Measurements from ENCODE around the gene CALHM1.
"Not testable (repeated sequence)": the region's sequence is repeated elsewhere in the genome, so short reads cannot be mapped to it uniquely, and the experiment has no call there.

The CALHM1 gene

GRCh38 chr10:103423748-103424147 lies 35.0 kb downstream of the CALHM1 start:
- DNase-seq: no peak

- no peak for DNase-seq
Observed at GRCh38 chr10:103419101-103419500, 39.6 kb downstream of the CALHM1 start.

GRCh38 chr10:103417601-103418000 lies 41.1 kb downstream of the CALHM1 start:
- DNase-seq: no peak

GRCh38 chr10:103417148-103417469 lies 41.6 kb downstream of the CALHM1 start:
- DNase-seq: not testable (repeated sequence)

GRCh38 chr10:103416436-103417147 lies 42.1 kb downstream of the CALHM1 start:
- no peak for DNase-seq

- no peak for DNase-seq
Observed at GRCh38 chr10:103415581-103415980, 43.1 kb downstream of the CALHM1 start.

- no peak for DNase-seq
Observed at GRCh38 chr10:103413564-103413963, 45.1 kb downstream of the CALHM1 start.

Measured in NCI-H446 treated with DMSO at 0.1 percent for 48 hours (cell line).